HCT116 (cell line): Measurements from ENCODE around the gene RAD9A. TPM values are rescaled to one million over a fixed set of nuclear protein-coding genes. Genes with fewer than 3 reads are reported as not detected.

Experiments used
- ATAC-seq: fragments of 200-7000 bp; cut with Tn5 transposase; 2 replicates; pipeline ENCODE4 v1.9.1; 2020; ENCODE audit warnings: mild to moderate bottlenecking, moderate library complexity
- BruUV-seq: library from RNA; stranded (reverse); fragments of 400-500 nt; replicated peaks from 2 replicates; lab custom pipeline; 2021; lab: Mats Ljungman, UMichigan
- CTCF ChIA-PET: fragments of 300-600 bp; sonication (Branson Sonifier 250); formaldehyde crosslinking; loops from one replicate; lab custom pipeline; 2021; ENCODE audit warnings: antibody characterized with exemption; lab: Charles Lee
- POLR2A ChIA-PET: fragments of 300-600, 350-600 bp; sonication (Branson Sonifier 250); formaldehyde crosslinking; loops from one replicate; lab custom pipeline; 2021; ENCODE audit warnings: antibody characterized with exemption; lab: Charles Lee
- RAD21 ChIA-PET, 2 experiments: fragments of 300-600 bp; sonication (Branson Sonifier 250); formaldehyde crosslinking; loops; one replicate each; lab custom pipeline; 2023; ENCODE audit warnings: low total read pairs in 2 of 2; ENCODE audit not compliant: uncharacterized antibody in 2 of 2, unreplicated experiment in 2 of 2, low non-redundant PET in 1 of 2; lab: Charles Lee
- DNase-seq: peaks from one replicate; pipeline ENCODE4 v3.0.0-alpha.2; 2010; ENCODE audit warnings: low read depth, low spot score
- H2AFZ ChIP-seq: fragments of 200-600 bp; shearing (Covaris generic), sonication (generic); 2 replicates; pipeline ENCODE4 v1.6.1; 2017; ENCODE audit warnings: low read depth, mixed run types, mixed read lengths, antibody characterized with exemption, low read length; ENCODE audit not compliant: poor library complexity, severe bottlenecking
- H3K27ac ChIP-seq: 2 replicates; pipeline ENCODE4 v1.5.1; 2012; ENCODE audit warnings: low read depth, low read length
- H3K27me3 ChIP-seq: fragments of 200-600 bp; sonication (generic); 2 replicates; pipeline ENCODE4 v1.6.1; 2016; ENCODE audit warnings: mixed run types, low read length, mixed read lengths; ENCODE audit not compliant: insufficient read depth
- H3K36me3 ChIP-seq, 2 experiments: fragments of 200-500 bp in 1 of 2; fragments of 200-600 bp in 1 of 2; sonication (Bioruptor generic) in 1 of 2; sonication (generic) in 1 of 2; 2 replicates each; pipeline versions ENCODE4 v1.5.1 to v1.6.1; 2014 to 2016; ENCODE audit warnings: low read length in 2 of 2, inconsistent platforms in 1 of 2, mixed read lengths in 1 of 2, mixed run types in 1 of 2; ENCODE audit not compliant: insufficient read depth in 2 of 2, control insufficient read depth in 1 of 2
- H3K4me1 ChIP-seq, 2 experiments: fragments of 200-600 bp in 1 of 2; sonication (generic) in 1 of 2; 2 replicates each; pipeline versions ENCODE4 v1.5.1 to v1.6.1; 2012 to 2017; ENCODE audit warnings: low read length in 2 of 2, inconsistent platforms in 1 of 2, mild to moderate bottlenecking in 1 of 2, mixed read lengths in 1 of 2, mixed run types in 1 of 2, moderate library complexity in 1 of 2; ENCODE audit not compliant: insufficient read depth in 2 of 2, control insufficient read depth in 1 of 2
- H3K4me2 ChIP-seq: fragments of 200-600 bp; sonication (generic); 2 replicates; pipeline ENCODE4 v1.6.1; 2017; ENCODE audit warnings: mixed run types, low read length, mixed read lengths
- H3K4me3 ChIP-seq, 2 experiments: fragments of 200-600 bp in 1 of 2; sonication (generic) in 1 of 2; replicated peaks in 1 of 2; 2 replicates each; pipeline ENCODE4 v1.5.1; 2011 to 2016; ENCODE audit warnings: low read length in 2 of 2, control low read depth in 1 of 2, low read depth in 1 of 2, mild to moderate bottlenecking in 1 of 2, mixed read lengths in 1 of 2, mixed run types in 1 of 2
- H3K79me2 ChIP-seq: fragments of 200-600 bp; sonication (generic); 2 replicates; pipeline ENCODE4 v1.6.1; 2017; ENCODE audit warnings: mild to moderate bottlenecking, mixed run types, low read length, moderate library complexity, mixed read lengths; ENCODE audit not compliant: insufficient read depth
- H3K9ac ChIP-seq: fragments of 200-600 bp; sonication (generic); 2 replicates; pipeline ENCODE4 v1.6.1; 2016; ENCODE audit warnings: low read length, mixed read lengths
- H3K9me2 ChIP-seq: fragments of 200-600 bp; sonication (generic), shearing (Covaris generic); 2 replicates; pipeline ENCODE4 v1.6.1; 2017; ENCODE audit warnings: mixed run types, mild to moderate bottlenecking, moderate library complexity; ENCODE audit not compliant: insufficient read depth
- H3K9me3 ChIP-seq, 2 experiments: fragments of 200-500 bp in 1 of 2; fragments of 200-600 bp in 1 of 2; sonication (Bioruptor generic) in 1 of 2; sonication (generic) in 1 of 2; 2 replicates each; pipeline ENCODE4 v1.6.1; 2014 to 2017; ENCODE audit warnings: low read length in 2 of 2, mixed read lengths in 2 of 2, inconsistent platforms in 1 of 2, low read depth in 1 of 2, mild to moderate bottlenecking in 1 of 2, mixed run types in 1 of 2, moderate library complexity in 1 of 2; ENCODE audit not compliant: control insufficient read depth in 1 of 2, insufficient read depth in 1 of 2
- H4K20me1 ChIP-seq: fragments of 200-600 bp; sonication (generic), shearing (Covaris generic); 2 replicates; pipeline ENCODE4 v1.6.1; 2017; ENCODE audit warnings: mixed run types, mild to moderate bottlenecking, moderate library complexity; ENCODE audit not compliant: insufficient read depth
- CEBPB ChIP-seq: IDR thresholded peaks from 2 replicates; pipeline ENCODE4 v1.6.1; 2012; ENCODE audit warnings: low read depth
- EZH2 ChIP-seq: fragments of 200-600 bp; sonication (generic); IDR thresholded peaks from 2 replicates; pipeline ENCODE4 v1.6.1; 2017; ENCODE audit warnings: antibody characterized with exemption, mixed run types
- FOSL1 ChIP-seq: IDR thresholded peaks from 2 replicates; pipeline ENCODE4 v1.6.1; 2012; ENCODE audit warnings: low read depth
- POLR2AphosphoS5 ChIP-seq: IDR thresholded peaks from 2 replicates; pipeline ENCODE4 v1.6.1; 2011; ENCODE audit warnings: mild to moderate bottlenecking, low read depth, low read length, moderate library complexity
- SIN3A ChIP-seq: IDR thresholded peaks from 2 replicates; pipeline ENCODE4 v1.6.1; 2012; ENCODE audit warnings: low read depth
- SP1 ChIP-seq: IDR thresholded peaks from 2 replicates; pipeline ENCODE4 v1.6.1; 2012; ENCODE audit warnings: low read depth
- SRF ChIP-seq: IDR thresholded peaks from 2 replicates; pipeline ENCODE4 v1.6.1; 2012; ENCODE audit warnings: low read depth
- TCF7L2 ChIP-seq: IDR thresholded peaks from 2 replicates; pipeline ENCODE4 v1.7.0; 2011; ENCODE audit warnings: borderline replicate concordance, inconsistent platforms; ENCODE audit not compliant: insufficient read depth, insufficient read length; ENCODE audit errors: extremely low read depth
- ZFX ChIP-seq: fragments of 450-650 bp; IDR thresholded peaks from 2 replicates; pipeline ENCODE4 v1.6.1; 2017
- intact Hi-C: fragments of 100-400 bp; cut with micrococcal nuclease; formaldehyde crosslinking; loops from 2 replicates; pipeline ENCODE4 v1.10.0; 2022
- total RNA-seq: library from RNA; stranded (reverse); gene quantifications from one replicate; pipeline ENCODE4 v1.2.1, GENCODE V29; 2021; ENCODE audit not compliant: unreplicated experiment

Gene RAD9A
- total RNA-seq, 1 experiment from 2014 or later, result 49.8 TPM

- Histone ChIP-seq H3K4me2 (no peak overlapping the region), H3K4me1 (peaks cover 9 to 18% of the 10 kb centered on the region in 2 experiments), H3K9ac (no peak overlapping the region), H4K20me1 (no peaks in the 10 kb centered on the region), H3K4me3 (no peak overlapping the region), H3K9me3 (no peaks in the 10 kb centered on the region), H2AFZ (no peak overlapping the region), H3K36me3 (no peaks in the 10 kb centered on the region)
- CTCF ChIA-PET, result no interaction called here
- POLR2A ChIA-PET, result no interaction called here
- no peak for TF ChIP-seq CEBPB
- TF ChIP-seq, all 23 proteins: peak for 0
- BruUV-seq, result no TSS peak
- Histone ChIP-seq H3K27ac (no peak overlapping the region), H3K27me3 (no peaks in the 10 kb centered on the region), H3K79me2 (peaks cover 15% of the 10 kb centered on the region), H3K9me2 (no peaks in the 10 kb centered on the region)
- ATAC-seq, result no peak
- intact Hi-C loops, result no loop called here
- RAD21 ChIA-PET, result no interaction called here
- no peak for DNase-seq
These were observed 12.9 kb downstream of the RAD9A start for GRCh38 chr11:67404515-67405195.

- no peak overlapping the region for H3K27ac ChIP-seq
- H3K4me2 ChIP-seq, result no peak overlapping the region
- peaks cover 9 to 16% of the 10 kb centered on the region in 2 experiments for H3K4me1 ChIP-seq
- no peaks in the 10 kb centered on the region for H4K20me1 ChIP-seq
- no peaks in the 10 kb centered on the region for H3K9me2 ChIP-seq
- intact Hi-C loops, result no loop called here
- no peaks in the 10 kb centered on the region for H3K9me3 ChIP-seq
- peaks cover 13% of the 10 kb centered on the region for H3K79me2 ChIP-seq
- DNase-seq, result no peak
- TF ChIP-seq SP1 (no peak), SRF (no peak), POLR2AphosphoS5 (no peak), SIN3A (no peak), ZFX (no peak), EZH2 (no peak), TCF7L2 (no peak), FOSL1 (no peak)
- H3K9ac ChIP-seq, result no peak overlapping the region
- RAD21 ChIA-PET, result no interaction called here
- CTCF ChIA-PET, result interaction anchor here (0.5 kb wide), 1 partner anchor 383 kb away, joined by 3 read pairs; no protein-coding TSS in a partner anchor
- H3K36me3 ChIP-seq, result no peaks in the 10 kb centered on the region
- POLR2A ChIA-PET, result no interaction called here
- no TSS peak for BruUV-seq
- H2AFZ ChIP-seq, result no peak overlapping the region
- no peaks in the 10 kb centered on the region for H3K27me3 ChIP-seq
- ATAC-seq, result no peak
- no peak overlapping the region for H3K4me3 ChIP-seq
These were observed 13.4 kb downstream of the RAD9A start for GRCh38 chr11:67405196-67405567.
